Gastrocnemius medialis (tissue), 4 donors: ENCODE measurements around the gene PRCD. TPM values are rescaled to one million over a fixed set of nuclear protein-coding genes. Genes with fewer than 3 reads are reported as not detected.

ENCODE experiments used
- ATAC-seq, 2 donors: fragments of 150-250 bp; one replicate each; pipeline ENCODE4 v1.9.1; 2016
- DNase-seq, 2 donors: peaks; one replicate each; pipeline ENCODE4 v3.0.0-alpha.2; 2019
- H3K27ac ChIP-seq, 4 donors: fragments of 200-600 bp; sonication (generic); 1 replicate in 1 of 4; 2 replicates in 3 of 4; pipeline ENCODE4 v1.5.1; 2016 to 2018; ENCODE audit warnings: mild to moderate bottlenecking in 2 of 4, moderate library complexity in 1 of 4
- H3K27me3 ChIP-seq, 3 donors: fragments of 200-600 bp; sonication (generic) in 2 of 3; 1 replicate in 1 of 3; 2 replicates in 2 of 3; pipeline versions ENCODE4 v1.5.1 to v1.6.0; 2016 to 2019; ENCODE audit warnings: mild to moderate bottlenecking in 1 of 3, moderate library complexity in 1 of 3
- H3K36me3 ChIP-seq, 2 donors: fragments of 200-600 bp; sonication (generic) in 1 of 2; one replicate each; pipeline ENCODE4 v1.5.1; 2017 to 2018
- H3K4me1 ChIP-seq, 2 donors: fragments of 200-600 bp; sonication (generic) in 1 of 2; one replicate each; pipeline ENCODE4 v1.5.1; 2016 to 2017; ENCODE audit warnings: mild to moderate bottlenecking in 2 of 2
- H3K4me3 ChIP-seq, 4 donors: fragments of 200-600 bp; sonication (generic) in 3 of 4; 1 replicate in 1 of 4; 2 replicates in 3 of 4; pipeline ENCODE4 v1.5.1; 2016 to 2019; ENCODE audit warnings: mild to moderate bottlenecking in 2 of 4
- H3K9me3 ChIP-seq, 3 donors: fragments of 200-600 bp; sonication (generic) in 2 of 3; 1 replicate in 1 of 3; 2 replicates in 2 of 3; pipeline ENCODE4 v1.5.1; 2016 to 2019
- CTCF ChIP-seq, 5 experiments: fragments of 450-650 bp in 3 of 5; fragments of 200-600 bp in 2 of 5; sonication (generic) in 2 of 5; IDR thresholded peaks in 4 of 5; conservative IDR thresholded peaks in 1 of 5; 1 replicate in 4 of 5; 2 replicates in 1 of 5; pipeline ENCODE4 v1.5.1; 2016 to 2019; ENCODE audit warnings: antibody characterized with exemption in 5 of 5, mild to moderate bottlenecking in 3 of 5, moderate library complexity in 3 of 5
- POLR2A ChIP-seq, 2 donors: fragments of 450-650 bp; IDR thresholded peaks; one replicate each; pipeline ENCODE4 v1.6.1; 2017; ENCODE audit warnings: antibody characterized with exemption in 2 of 2, mild to moderate bottlenecking in 2 of 2, moderate library complexity in 2 of 2
- in situ Hi-C, 4 donors: fragments of 200-750 bp; cut with MboI; loops; one replicate each; pipeline versions ENCODE4 v1.15.0 to v1.8.0; 2017; ENCODE audit warnings: low sequenced_read_pairs in 4 of 4
- intact Hi-C: fragments of 100-400 bp; cut with DNase I; formaldehyde crosslinking; loops from one replicate; pipeline ENCODE4 v1.15.1; 2023; ENCODE audit warnings: low total_unique reads
- total RNA-seq, 4 donors: library from RNA; depleted of rRNA; stranded (reverse); fragments of >200 nt; gene quantifications; one replicate each; pipeline versions ENCODE4 v1.1.0 to v1.2.3, GENCODE V29; 2016

Gene PRCD
- total RNA-seq, 4 donors from 2014 or later: 0.33 to 3.7 (median 1.1) TPM; not detected in 1

DNA sequence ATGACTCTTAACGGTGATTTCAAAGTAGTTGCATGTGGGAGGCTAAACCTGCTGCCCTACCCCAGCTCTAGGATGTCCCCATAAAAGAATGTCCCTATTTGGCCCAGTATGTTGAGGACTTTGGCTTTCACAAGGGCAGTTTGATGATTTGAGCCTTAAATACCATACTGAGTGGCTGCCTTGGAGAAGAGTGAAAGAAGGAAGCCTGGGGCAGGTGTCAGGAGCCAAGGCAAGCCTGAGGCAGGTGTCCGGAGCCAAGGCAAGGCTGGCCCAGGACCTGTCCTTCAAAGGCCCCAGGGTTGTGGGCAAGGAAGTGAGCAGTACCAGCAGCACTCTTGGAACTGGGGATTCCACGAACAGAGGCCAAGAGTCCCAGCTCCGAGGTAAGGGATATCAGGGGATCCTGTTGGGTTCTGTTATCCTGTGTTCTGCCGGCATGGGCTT is 27.2 kb downstream of the PRCD start:
- no peaks in the 10 kb centered on the region for H3K9me3 ChIP-seq
- intact Hi-C loops (no loop called here), in situ Hi-C loops (loop anchor here in 1 of 4 donors (25.0 kb wide), 1 partner anchor 145 kb away; the partner anchor contains the start of gene MXRA7)
- no peak overlapping the region for H3K4me3 ChIP-seq
- ATAC-seq (no peak), DNase-seq (no peak)
- H3K27ac ChIP-seq: peak overlapping the region; percentile 23 to 72 (median 58)
- peaks cover 0 to 21% of the 10 kb centered on the region in 2 donors for H3K36me3 ChIP-seq
- TF ChIP-seq CTCF (IDR thresholded peaks at IDR 0.05 in 4 of 5, conservative IDR thresholded peaks at IDR 0.05 in 1 of 5): no peak
- no peak for TF ChIP-seq POLR2A (IDR thresholded peaks at IDR 0.05)
- H3K27me3 ChIP-seq: no peaks in the 10 kb centered on the region
- H3K4me1 ChIP-seq: peaks cover 26 to 38% of the 10 kb centered on the region in 2 donors

DNA sequence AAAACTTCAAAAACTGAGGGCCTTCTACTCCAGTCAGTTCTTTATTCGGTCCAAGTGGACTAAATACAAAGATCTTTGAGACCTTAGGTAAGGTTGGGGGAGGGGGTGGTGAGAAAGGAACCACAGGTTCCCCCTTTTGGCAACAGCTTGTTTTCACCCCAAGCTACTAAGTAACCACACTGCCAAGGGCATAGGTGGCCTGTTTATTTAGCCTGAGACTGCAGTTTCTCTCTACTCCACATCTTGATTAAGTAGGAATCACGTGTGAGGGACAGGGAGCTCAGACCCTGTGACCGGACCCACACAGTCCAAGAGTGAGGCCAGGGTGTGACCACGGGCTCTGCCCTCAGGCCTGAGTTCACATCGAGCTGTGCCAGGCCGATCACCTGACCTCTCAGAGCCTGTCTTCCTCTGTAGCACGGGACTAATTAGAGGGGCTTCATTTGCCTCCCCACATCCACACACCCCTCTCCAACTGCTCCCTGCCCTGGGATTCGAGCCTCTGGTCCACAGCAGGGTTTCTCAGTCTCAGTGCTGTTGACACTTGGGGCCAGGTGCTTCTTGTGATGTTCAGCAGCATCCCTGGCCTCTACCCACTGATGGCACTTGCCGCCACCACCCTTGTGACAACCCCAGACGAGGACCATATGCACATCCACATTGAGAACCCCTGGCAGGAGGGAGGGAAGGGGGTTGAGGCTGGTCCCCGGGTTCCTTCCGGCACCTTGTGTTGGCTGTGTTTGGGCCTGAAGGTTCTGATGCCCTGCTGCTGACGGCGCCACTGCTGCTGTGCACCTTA is 28.0 kb downstream of the PRCD start:
- Histone ChIP-seq H3K9me3 (no peaks in the 10 kb centered on the region), H3K27me3 (no peaks in the 10 kb centered on the region), H3K4me3 (no peak overlapping the region), H3K27ac (peak overlapping the region; percentile 23 to 72 (median 58)), H3K36me3 (peaks cover 0 to 21% of the 10 kb centered on the region in 2 donors), H3K4me1 (peaks cover 24 to 32% of the 10 kb centered on the region in 2 donors)
- TF ChIP-seq POLR2A (IDR thresholded peaks at IDR 0.05) (no peak), CTCF (IDR thresholded peaks at IDR 0.05 in 4 of 5, conservative IDR thresholded peaks at IDR 0.05 in 1 of 5) (no peak)
- intact Hi-C loops: no loop called here
- in situ Hi-C loops: loop anchor here in 1 of 4 donors (25.0 kb wide), 1 partner anchor 144 kb away; the partner anchor contains the start of gene MXRA7
- DNase-seq (peak; percentile 59 to 60), ATAC-seq (peak; percentile 28 to 54)

- H3K4me3 ChIP-seq: no peak overlapping the region
- H3K27ac ChIP-seq: peak overlapping the region in 1 of 4 donors; percentile 72
- H3K9me3 ChIP-seq: no peaks in the 10 kb centered on the region
- no peak for ATAC-seq
- H3K4me1 ChIP-seq: peaks cover 24 to 29% of the 10 kb centered on the region in 2 donors
- TF ChIP-seq CTCF (IDR thresholded peaks at IDR 0.05 in 4 of 5, conservative IDR thresholded peaks at IDR 0.05 in 1 of 5) (no peak), POLR2A (IDR thresholded peaks at IDR 0.05) (no peak)
- in situ Hi-C loops (loop anchor here in 1 of 4 donors (25.0 kb wide), 1 partner anchor 143 kb away; the partner anchor contains the start of gene MXRA7), intact Hi-C loops (no loop called here)
- H3K36me3 ChIP-seq: peaks cover 0 to 21% of the 10 kb centered on the region in 2 donors
- H3K27me3 ChIP-seq: no peaks in the 10 kb centered on the region
- DNase-seq: no peak
Observed at GRCh38 chr17:76568811-76569221, 29.0 kb downstream of the PRCD start.

- ATAC-seq: peak; percentile 73 to 89
- Histone ChIP-seq H3K27me3 (no peaks in the 10 kb centered on the region), H3K4me1 (peaks cover 24 to 29% of the 10 kb centered on the region in 2 donors), H3K9me3 (no peaks in the 10 kb centered on the region), H3K4me3 (no peak overlapping the region), H3K36me3 (peaks cover 0 to 18% of the 10 kb centered on the region in 2 donors), H3K27ac (peak overlapping the region; percentile 67 to 81 (median 73))
- no peak for TF ChIP-seq CTCF (IDR thresholded peaks at IDR 0.05 in 4 of 5, conservative IDR thresholded peaks at IDR 0.05 in 1 of 5)
- no peak for TF ChIP-seq POLR2A (IDR thresholded peaks at IDR 0.05)
- peak; percentile 75 to 84 for DNase-seq
- in situ Hi-C loops: loop anchor here in 1 of 4 donors (25.0 kb wide), 1 partner anchor 143 kb away; the partner anchor contains the start of gene MXRA7
- intact Hi-C loops: no loop called here
Observed at GRCh38 chr17:76569607-76570279, 29.9 kb downstream of the PRCD start.
